GM18508 (cell line): ENCODE data around the gene AP1M2.
"Not testable (repeated sequence)": the region's sequence is repeated elsewhere in the genome, so short reads cannot be mapped to it uniquely, and the experiment has no call there.

ENCODE experiments used
- ATAC-seq: cut with Tn5 transposase; IDR thresholded peaks from one replicate; pipeline ENCODE4 v1.9.1; 2021; ENCODE audit warnings: moderate number of reproducible peaks; ENCODE audit not compliant: insufficient read depth, unreplicated experiment

Gene AP1M2

GRCh38 chr19:10543420-10544241 is 43.5 kb downstream of the AP1M2 start, which contains the start of gene ATG4D:
ATG4D (plus strand) TSS chr19:10543904; CDS start chr19:10544091, 187 bp downstream.
- no peak for ATAC-seq

- ATAC-seq: no peak
Observed at GRCh38 chr19:10543059-10543419, 44.1 kb downstream of the AP1M2 start.

- not testable (repeated sequence) for ATAC-seq
Observed at GRCh38 chr19:10539016-10539415, 48.1 kb downstream of the AP1M2 start.

- ATAC-seq: no peak
Observed at GRCh38 chr19:10538204-10538983, 48.7 kb downstream of the AP1M2 start.

GRCh38 chr19:10537668-10538067 is 49.4 kb downstream of the AP1M2 start:
- ATAC-seq: no peak

GRCh38 chr19:10535613-10536012 is 51.5 kb downstream of the AP1M2 start:
- ATAC-seq: no peak

- no peak for ATAC-seq
Observed at GRCh38 chr19:10533646-10534386, 53.3 kb downstream of the AP1M2 start.

- ATAC-seq: no peak
Observed at GRCh38 chr19:10532457-10532856, 54.7 kb downstream of the AP1M2 start.

- not testable (repeated sequence) for ATAC-seq
Observed at GRCh38 chr19:10526887-10527286, 60.2 kb downstream of the AP1M2 start.

- no peak for ATAC-seq
Observed at GRCh38 chr19:10525636-10526035, 61.5 kb downstream of the AP1M2 start.

- no peak for ATAC-seq
Observed at GRCh38 chr19:10523135-10523636, 63.9 kb downstream of the AP1M2 start.
